Peyer's patch (tissue), 4 donors: ENCODE measurements around the gene DHRS1. TPM values are rescaled to one million over a fixed set of nuclear protein-coding genes. Genes with fewer than 3 reads are reported as not detected.

Source experiments
- DNase-seq, 3 donors: peaks; one replicate each; pipeline ENCODE4 v3.0.0-alpha.2; 2017 to 2019
- H3K27ac ChIP-seq, 4 donors: fragments of 200-600 bp; sonication (generic); one replicate each; pipeline ENCODE4 v1.5.1; 2016 to 2019
- H3K27me3 ChIP-seq, 2 donors: fragments of 200-600 bp; sonication (generic); one replicate each; pipeline ENCODE4 v1.5.1; 2019
- H3K36me3 ChIP-seq, 3 donors: fragments of 200-600 bp; sonication (generic); one replicate each; pipeline ENCODE4 v1.5.1; 2016 to 2019
- H3K4me1 ChIP-seq, 4 donors: fragments of 200-600 bp; sonication (generic); one replicate each; pipeline ENCODE4 v1.5.1; 2016 to 2019
- H3K4me3 ChIP-seq, 4 donors: fragments of 200-600 bp; sonication (generic); 1 replicate in 3 of 4; 2 replicates in 1 of 4; pipeline ENCODE4 v1.5.1; 2016 to 2019; ENCODE audit warnings: mild to moderate bottlenecking in 1 of 4
- H3K9me3 ChIP-seq, 4 donors: fragments of 200-600 bp; sonication (generic); one replicate each; pipeline ENCODE4 v1.5.1; 2016 to 2019; ENCODE audit warnings: mild to moderate bottlenecking in 1 of 4
- CTCF ChIP-seq, 6 experiments: fragments of 450-650 bp in 4 of 6; fragments of 200-600 bp in 2 of 6; sonication (generic) in 1 of 6; IDR thresholded peaks; one replicate each; pipeline ENCODE4 v1.5.1; 2017 to 2019; ENCODE audit warnings: antibody characterized with exemption in 6 of 6, mild to moderate bottlenecking in 3 of 6, moderate library complexity in 1 of 6
- POLR2A ChIP-seq, 2 donors: fragments of 450-650 bp; IDR thresholded peaks; one replicate each; pipeline ENCODE4 v1.5.1; 2017; ENCODE audit warnings: antibody characterized with exemption in 2 of 2, mild to moderate bottlenecking in 2 of 2, moderate library complexity in 2 of 2
- total RNA-seq, 4 donors: library from RNA; depleted of rRNA; stranded (reverse); fragments of >200 nt; gene quantifications; one replicate each; pipeline ENCODE4 v1.1.0, GENCODE V29; 2016

DHRS1 gene
- total RNA-seq, 4 donors from 2014 or later, result 51.2 to 130 (median 67.1) TPM

GRCh38 chr14:24297190-24297964, 2.2 kb downstream of the DHRS1 start:
- Histone ChIP-seq H3K4me3 (peak overlapping the region in 2 of 4 donors; percentile 1 to 18), H3K36me3 (peaks cover 0 to 45% (median 0%) of the 10 kb centered on the region in 3 donors), H3K4me1 (peaks cover 0 to 34% (median 12%) of the 10 kb centered on the region in 4 donors), H3K27ac (peak overlapping the region in 1 of 4 donors; percentile 38), H3K9me3 (no peaks in the 10 kb centered on the region), H3K27me3 (no peaks in the 10 kb centered on the region)
- TF ChIP-seq POLR2A (IDR thresholded peaks at IDR 0.05) (no peak), CTCF (IDR thresholded peaks at IDR 0.05) (peak in 5 of 6 experiments; percentile 1 to 65 (median 60))
- DNase-seq, result no peak

- Histone ChIP-seq H3K9me3 (no peaks in the 10 kb centered on the region), H3K36me3 (peaks cover 0 to 45% (median 0%) of the 10 kb centered on the region in 3 donors), H3K27me3 (no peaks in the 10 kb centered on the region), H3K27ac (peak overlapping the region in 1 of 4 donors; percentile 38), H3K4me3 (peak overlapping the region in 1 of 4 donors; percentile 18), H3K4me1 (peaks cover 0 to 34% (median 12%) of the 10 kb centered on the region in 4 donors)
- TF ChIP-seq CTCF (IDR thresholded peaks at IDR 0.05), result peak; percentile 13 to 77 (median 72)
- no peak for TF ChIP-seq POLR2A (IDR thresholded peaks at IDR 0.05)
- peak in 2 of 3 donors; percentile 61 to 83 for DNase-seq
Observed at GRCh38 chr14:24296341-24297157, 3.0 kb downstream of the DHRS1 start.

- Histone ChIP-seq H3K36me3 (peaks cover 0 to 68% (median 0%) of the 10 kb centered on the region in 3 donors), H3K9me3 (no peaks in the 10 kb centered on the region), H3K4me3 (no peak overlapping the region), H3K27ac (no peak overlapping the region), H3K4me1 (peaks cover 0 to 13% (median 0%) of the 10 kb centered on the region in 4 donors), H3K27me3 (no peaks in the 10 kb centered on the region)
- DNase-seq, result no peak
- TF ChIP-seq POLR2A (IDR thresholded peaks at IDR 0.05) (no peak), CTCF (IDR thresholded peaks at IDR 0.05) (no peak)
Observed at GRCh38 chr14:24293525-24293924, 6.1 kb downstream of the DHRS1 start.

GRCh38 chr14:24292118-24292807, 7.3 kb downstream of the DHRS1 start:
- Histone ChIP-seq H3K4me3 (no peak overlapping the region), H3K27me3 (no peaks in the 10 kb centered on the region), H3K9me3 (no peaks in the 10 kb centered on the region), H3K27ac (no peak overlapping the region), H3K4me1 (peaks cover 0 to 8% (median 0%) of the 10 kb centered on the region in 4 donors), H3K36me3 (peaks cover 0 to 68% (median 0%) of the 10 kb centered on the region in 3 donors)
- no peak for DNase-seq
- TF ChIP-seq POLR2A (IDR thresholded peaks at IDR 0.05) (no peak), CTCF (IDR thresholded peaks at IDR 0.05) (no peak)

GRCh38 chr14:24291446-24292117, 8.0 kb downstream of the DHRS1 start:
- no peak overlapping the region for H3K4me3 ChIP-seq
- peaks cover 0 to 68% (median 0%) of the 10 kb centered on the region in 3 donors for H3K36me3 ChIP-seq
- no peak for TF ChIP-seq POLR2A (IDR thresholded peaks at IDR 0.05)
- no peak for TF ChIP-seq CTCF (IDR thresholded peaks at IDR 0.05)
- H3K27ac ChIP-seq, result no peak overlapping the region
- DNase-seq, result no peak
- no peaks in the 10 kb centered on the region for H3K27me3 ChIP-seq
- H3K4me1 ChIP-seq, result peaks cover 0 to 1% (median 0%) of the 10 kb centered on the region in 4 donors
- no peaks in the 10 kb centered on the region for H3K9me3 ChIP-seq
